Mesenchymal stem cell (in vitro differentiated cells and primary cell): ENCODE measurements around the gene ANKRD36C.
"Not testable (repeated sequence)": the region's sequence is repeated elsewhere in the genome, so short reads cannot be mapped to it uniquely, and the experiment has no call there.

Experiments used
- DNase-seq: peaks from one replicate; pipeline ENCODE4 v3.0.0-alpha.2; 2013
- H2AFZ ChIP-seq: one replicate; pipeline ENCODE4 v1.6.1; 2013; ENCODE audit warnings: low read depth, mild to moderate bottlenecking, control low read depth, inconsistent platforms, low read length, moderate library complexity
- H2AK5ac ChIP-seq: 2 replicates; pipeline ENCODE4 v1.6.1; 2013; ENCODE audit warnings: low read length, moderate library complexity, mild to moderate bottlenecking, inconsistent platforms; ENCODE audit not compliant: severe bottlenecking
- H2BK120ac ChIP-seq: one replicate; pipeline ENCODE4 v1.6.1; 2013; ENCODE audit warnings: low read depth, mild to moderate bottlenecking, inconsistent platforms, low read length, moderate library complexity
- H2BK12ac ChIP-seq, 2 experiments: one replicate each; pipeline ENCODE4 v1.6.1; 2013; ENCODE audit warnings: inconsistent platforms in 2 of 2, low read length in 2 of 2, mild to moderate bottlenecking in 2 of 2, moderate library complexity in 2 of 2, control low read depth in 1 of 2
- H2BK15ac ChIP-seq: one replicate; pipeline ENCODE4 v1.6.1; 2013; ENCODE audit warnings: mild to moderate bottlenecking, low read depth, inconsistent platforms; ENCODE audit not compliant: poor library complexity, severe bottlenecking
- H2BK5ac ChIP-seq: 2 replicates; pipeline ENCODE4 v1.6.1; 2013; ENCODE audit warnings: low read depth, mild to moderate bottlenecking, low read length, control low read depth, inconsistent platforms; ENCODE audit not compliant: poor library complexity, severe bottlenecking
- H3K14ac ChIP-seq, 2 experiments: one replicate each; pipeline ENCODE4 v1.6.1; 2013; ENCODE audit warnings: inconsistent platforms in 2 of 2, low read length in 2 of 2, control low read depth in 1 of 2, mild to moderate bottlenecking in 1 of 2, moderate library complexity in 1 of 2
- H3K18ac ChIP-seq, 2 experiments: one replicate each; pipeline ENCODE4 v1.6.1; 2013; ENCODE audit warnings: inconsistent platforms in 2 of 2, low read length in 2 of 2, control low read depth in 1 of 2, low read depth in 1 of 2, mild to moderate bottlenecking in 1 of 2
- H3K23ac ChIP-seq, 2 experiments: one replicate each; pipeline ENCODE4 v1.6.1; 2013; ENCODE audit warnings: inconsistent platforms in 2 of 2, low read length in 2 of 2, mild to moderate bottlenecking in 2 of 2, moderate library complexity in 2 of 2, control low read depth in 1 of 2
- H3K27ac ChIP-seq: 2 replicates; pipeline ENCODE4 v1.5.1; 2013; ENCODE audit warnings: mild to moderate bottlenecking, moderate library complexity, low read length, control low read depth, inconsistent platforms; ENCODE audit not compliant: poor library complexity, severe bottlenecking
- H3K27me3 ChIP-seq, 2 experiments: 2 replicates each; pipeline versions ENCODE4 v1.6.1 to v1.7.0; 2013; ENCODE audit warnings: low read length in 2 of 2, mild to moderate bottlenecking in 2 of 2, moderate library complexity in 2 of 2, control low read depth in 1 of 2, inconsistent platforms in 1 of 2; ENCODE audit not compliant: control insufficient read depth in 1 of 2, insufficient read depth in 1 of 2
- H3K36me3 ChIP-seq, 2 experiments: 2 replicates each; pipeline versions ENCODE4 v1.6.1 to v1.7.0; 2013; ENCODE audit warnings: low read length in 2 of 2, control low read depth in 1 of 2, inconsistent platforms in 1 of 2, low read depth in 1 of 2, mild to moderate bottlenecking in 1 of 2; ENCODE audit not compliant: insufficient read depth in 2 of 2, control insufficient read depth in 1 of 2
- H3K4ac ChIP-seq, 2 experiments: one replicate each; pipeline ENCODE4 v1.6.1; 2013; ENCODE audit warnings: inconsistent platforms in 2 of 2, low read length in 2 of 2, mild to moderate bottlenecking in 2 of 2, moderate library complexity in 2 of 2, control low read depth in 1 of 2, low read depth in 1 of 2
- H3K4me1 ChIP-seq: 2 replicates; pipeline ENCODE4 v1.6.1; 2013; ENCODE audit warnings: low read depth, low read length, control low read depth; ENCODE audit not compliant: control insufficient read depth, insufficient read depth
- H3K4me2 ChIP-seq: 2 replicates; pipeline ENCODE4 v1.6.1; 2013; ENCODE audit warnings: low read length, mild to moderate bottlenecking, inconsistent platforms; ENCODE audit not compliant: poor library complexity, severe bottlenecking
- H3K4me3 ChIP-seq, 2 experiments: 2 replicates each; pipeline versions ENCODE4 v1.5.1 to v1.7.0; 2013; ENCODE audit warnings: low read length in 2 of 2, mild to moderate bottlenecking in 2 of 2, control low read depth in 1 of 2, low read depth in 1 of 2; ENCODE audit not compliant: insufficient read depth in 1 of 2
- H3K79me1 ChIP-seq: replicated peaks from 2 replicates; pipeline ENCODE4 v1.6.1; 2013; ENCODE audit warnings: mild to moderate bottlenecking, control low read depth, low read length, inconsistent platforms; ENCODE audit not compliant: poor library complexity, severe bottlenecking
- H3K9ac ChIP-seq: 2 replicates; pipeline ENCODE4 v1.7.0; 2013; ENCODE audit warnings: mild to moderate bottlenecking, low read length, moderate library complexity
- H3K9me3 ChIP-seq: 2 replicates; pipeline ENCODE4 v1.7.0; 2013; ENCODE audit warnings: mild to moderate bottlenecking, low read length; ENCODE audit not compliant: control insufficient read depth
- H4K8ac ChIP-seq: one replicate; pipeline ENCODE4 v1.6.1; 2013; ENCODE audit warnings: inconsistent platforms, mild to moderate bottlenecking, low read length, moderate library complexity
- H4K91ac ChIP-seq: one replicate; pipeline ENCODE4 v1.6.1; 2013; ENCODE audit warnings: mild to moderate bottlenecking, low read length, inconsistent platforms
- WGBS: methylation state at CpG from one replicate; pipeline ENCODE4 v1.1.7; 2013; ENCODE audit warnings: mixed read lengths; 5-methylcytosine and 5-hydroxymethylcytosine counted together

ANKRD36C gene

GRCh38 chr2:96027725-96028325, 36.2 kb upstream of the ANKRD36C start:
- not testable (repeated sequence) for DNase-seq, H3K79me1 ChIP-seq

GRCh38 chr2:96025755-96026154, 34.1 kb upstream of the ANKRD36C start:
- WGBS, result 88% methylated on average over 2 of the region's 6 CpGs
- DNase-seq, H4K91ac ChIP-seq: not testable (repeated sequence)

More at GRCh38 chr2:96027725-96028325, 36.2 kb upstream of the ANKRD36C start:
- H2BK12ac ChIP-seq, H3K9me3 ChIP-seq, H3K4ac ChIP-seq, H3K36me3 ChIP-seq, H3K4me2 ChIP-seq, H3K27ac ChIP-seq, H2AK5ac ChIP-seq, H4K8ac ChIP-seq, H2BK15ac ChIP-seq, H3K14ac ChIP-seq, H2AFZ ChIP-seq, H3K9ac ChIP-seq, H2BK5ac ChIP-seq, H3K27me3 ChIP-seq, H3K23ac ChIP-seq, H3K18ac ChIP-seq, H2BK120ac ChIP-seq, H4K91ac ChIP-seq, H3K4me1 ChIP-seq, H3K4me3 ChIP-seq: not testable (repeated sequence)
- no CpG with 5 or more reads among the region's 16 CpGs for whole genome bisulfite sequencing

GRCh38 chr2:96025194-96025492, 33.5 kb upstream of the ANKRD36C start:
- H3K4me1 ChIP-seq, result no peaks in the 10 kb centered on the region
- no peak overlapping the region for H3K18ac ChIP-seq
- H2BK12ac ChIP-seq, result no peak overlapping the region
- no peak for DNase-seq
- no peak overlapping the region for H3K4ac ChIP-seq
- no peak overlapping the region for H3K4me3 ChIP-seq
- H2AK5ac ChIP-seq, result no peak overlapping the region
- no peak overlapping the region for H4K8ac ChIP-seq
- no peak overlapping the region for H3K23ac ChIP-seq
- no peaks in the 10 kb centered on the region for H3K79me1 ChIP-seq
- no peak overlapping the region for H2BK15ac ChIP-seq
- H2BK5ac ChIP-seq, result no peak overlapping the region
- no peak overlapping the region for H3K27ac ChIP-seq
- 79% methylated on average over 2 of the region's 4 CpGs for WGBS
- H2AFZ ChIP-seq, result no peak overlapping the region
- no peak overlapping the region for H4K91ac ChIP-seq
- H3K9ac ChIP-seq, result no peak overlapping the region
- H3K14ac ChIP-seq, result no peak overlapping the region
- no peaks in the 10 kb centered on the region for H3K36me3 ChIP-seq
- H3K9me3 ChIP-seq, result no peaks in the 10 kb centered on the region
- no peak overlapping the region for H2BK120ac ChIP-seq
- H3K27me3 ChIP-seq, result peaks cover 0 to 3% of the 10 kb centered on the region in 2 experiments
- H3K4me2 ChIP-seq, result no peak overlapping the region

More at GRCh38 chr2:96025755-96026154, 34.1 kb upstream of the ANKRD36C start:
- H3K4me1 ChIP-seq, H3K36me3 ChIP-seq, H3K79me1 ChIP-seq, H3K23ac ChIP-seq, H2AK5ac ChIP-seq, H2BK15ac ChIP-seq, H4K8ac ChIP-seq, H3K9ac ChIP-seq, H2AFZ ChIP-seq, H3K14ac ChIP-seq, H3K4me3 ChIP-seq, H2BK5ac ChIP-seq, H3K27me3 ChIP-seq, H2BK120ac ChIP-seq, H2BK12ac ChIP-seq, H3K4me2 ChIP-seq, H3K18ac ChIP-seq, H3K27ac ChIP-seq, H3K4ac ChIP-seq, H3K9me3 ChIP-seq: not testable (repeated sequence)

GRCh38 chr2:96024336-96025193, 32.9 kb upstream of the ANKRD36C start:
- H2BK15ac ChIP-seq, result no peak overlapping the region
- WGBS, result 92% methylated on average over 26 of the region's 27 CpGs

More at GRCh38 chr2:96024336-96025193, 32.9 kb upstream of the ANKRD36C start:
- Histone ChIP-seq H3K18ac (no peak overlapping the region), H2BK120ac (no peak overlapping the region), H3K9ac (no peak overlapping the region), H3K27ac (no peak overlapping the region), H3K4me3 (no peak overlapping the region), H2BK5ac (no peak overlapping the region), H2BK12ac (no peak overlapping the region), H3K36me3 (no peaks in the 10 kb centered on the region), H4K8ac (no peak overlapping the region), H3K4me1 (peaks cover 1% of the 10 kb centered on the region), H3K4ac (no peak overlapping the region), H3K79me1 (no peaks in the 10 kb centered on the region), H3K23ac (no peak overlapping the region), H3K14ac (no peak overlapping the region), H2AK5ac (no peak overlapping the region), H4K91ac (peak overlapping the region; percentile 27), H2AFZ (no peak overlapping the region), H3K4me2 (no peak overlapping the region), H3K9me3 (no peaks in the 10 kb centered on the region), H3K27me3 (peaks cover 0 to 3% of the 10 kb centered on the region in 2 experiments)
- no peak for DNase-seq
